Endothelial cell of umbilical vein (primary cell): Measurements from ENCODE around the gene KRTAP9-8. TPM values are rescaled to one million over a fixed set of nuclear protein-coding genes. Genes with fewer than 3 reads are reported as not detected.
"Not testable (repeated sequence)": the region's sequence is repeated elsewhere in the genome, so short reads cannot be mapped to it uniquely, and the experiment has no call there.

Experiments used
- Bru-seq: library from RNA; stranded (reverse); fragments of 400-500 nt; gene quantifications from one replicate; lab custom pipeline; 2021; lab: Mats Ljungman, UMichigan
- BruChase-seq, 2 experiments: library from RNA; stranded (reverse); fragments of 400-500 nt; gene quantifications; one replicate each; lab custom pipeline; 2021; lab: Mats Ljungman, UMichigan
- BruUV-seq: library from RNA; stranded (reverse); fragments of 400-500 nt; replicated peaks from 2 replicates; lab custom pipeline; 2021; lab: Mats Ljungman, UMichigan
- CTCF ChIA-PET: fragments of 300-600, 350-600 bp; sonication (Branson Sonifier 250); formaldehyde crosslinking; loops from one replicate; lab custom pipeline; 2021; ENCODE audit warnings: antibody characterized with exemption, inconsistent platforms; lab: Charles Lee
- POLR2A ChIA-PET: fragments of 300-600, 350-600 bp; sonication (Branson Sonifier 250); formaldehyde crosslinking; loops from one replicate; lab custom pipeline; 2021; ENCODE audit warnings: antibody characterized with exemption, inconsistent platforms; lab: Charles Lee
- DNase-seq: peaks from one replicate; pipeline ENCODE4 v3.0.0-alpha.2; 2011; ENCODE audit warnings: low read depth, low spot score
- FAIRE-seq: peaks from 2 replicates; lab custom pipeline; 2011; peaks lifted over from hg19 to GRCh38; lab: Jason Lieb, UNC
- H2AFZ ChIP-seq: 2 replicates; pipeline ENCODE4 v1.6.0; 2012; ENCODE audit warnings: low read depth, low read length, control low read depth, inconsistent platforms
- H3K27ac ChIP-seq: 2 replicates; pipeline ENCODE4 v1.5.1; 2011; ENCODE audit warnings: low read depth, mild to moderate bottlenecking, control low read depth, low read length, moderate library complexity; ENCODE audit not compliant: insufficient read depth
- H3K27me3 ChIP-seq, 2 experiments: 2 replicates each; pipeline versions ENCODE4 v1.6.0 to v1.6.1; 2011; ENCODE audit warnings: low read length in 2 of 2, mixed read lengths in 1 of 2; ENCODE audit not compliant: control insufficient read depth in 2 of 2, insufficient read depth in 2 of 2
- H3K36me3 ChIP-seq, 2 experiments: 2 replicates in 1 of 2; 3 replicates in 1 of 2; pipeline ENCODE4 v1.5.1; 2011; ENCODE audit warnings: low read length in 2 of 2, mild to moderate bottlenecking in 1 of 2, moderate library complexity in 1 of 2; ENCODE audit not compliant: control insufficient read depth in 2 of 2, insufficient read depth in 2 of 2; ENCODE audit errors: extremely low read depth in 1 of 2
- H3K4me1 ChIP-seq: 3 replicates; pipeline ENCODE4 v1.5.1; 2011; ENCODE audit warnings: mild to moderate bottlenecking, low read length; ENCODE audit not compliant: control insufficient read depth, insufficient read depth; ENCODE audit errors: extremely low read depth
- H3K4me2 ChIP-seq: 2 replicates; pipeline ENCODE4 v1.6.1; 2011; ENCODE audit warnings: low read length, control low read depth, mixed read lengths; ENCODE audit not compliant: insufficient read depth
- H3K4me3 ChIP-seq, 3 experiments: fragments of 200-600 bp in 1 of 3; sonication (generic), shearing (Covaris generic) in 1 of 3; replicated peaks in 1 of 3; 2 replicates each; pipeline ENCODE4 v1.5.1; 2011 to 2016; ENCODE audit warnings: control low read depth in 3 of 3, low read length in 3 of 3, mild to moderate bottlenecking in 2 of 3, inconsistent platforms in 1 of 3, low read depth in 1 of 3, moderate library complexity in 1 of 3; ENCODE audit not compliant: insufficient read depth in 1 of 3
- H3K79me2 ChIP-seq: 2 replicates; pipeline ENCODE4 v1.6.0; 2012; ENCODE audit warnings: low read length, inconsistent platforms; ENCODE audit not compliant: control insufficient read depth, insufficient read depth
- H3K9ac ChIP-seq: replicated peaks from 2 replicates; pipeline ENCODE3; 2011; ENCODE audit warnings: low read length, control low read depth; ENCODE audit not compliant: insufficient read depth; ENCODE audit errors: extremely low read depth
- H3K9me1 ChIP-seq: replicated peaks from 3 replicates; pipeline ENCODE4 v1.6.0; 2011; ENCODE audit warnings: mild to moderate bottlenecking, low read length; ENCODE audit not compliant: control insufficient read depth, insufficient read depth; ENCODE audit errors: extremely low read depth
- H3K9me3 ChIP-seq: replicated peaks from 2 replicates; pipeline ENCODE4 v1.5.1; 2012; ENCODE audit warnings: low read length, inconsistent platforms; ENCODE audit not compliant: control insufficient read depth, insufficient read depth
- H4K20me1 ChIP-seq: replicated peaks from 2 replicates; pipeline ENCODE3; 2011; ENCODE audit warnings: mild to moderate bottlenecking, low read length; ENCODE audit not compliant: control insufficient read depth, insufficient read depth; ENCODE audit errors: extremely low read depth
- dilution Hi-C: fragments of 300-500 bp; cut with MboI; formaldehyde crosslinking; loops from one replicate; pipeline ENCODE4 v1.15.0; 2019; ENCODE audit warnings: low sequenced_read_pairs; ENCODE audit not compliant: extremely low pct_ligation_motif_present
- intact Hi-C: fragments of 100-400 bp; cut with micrococcal nuclease; formaldehyde crosslinking; loops from one replicate; pipeline ENCODE4 v1.10.0; 2022
- long read RNA-seq: library from polyadenylated mRNA; stranded (forward); transcript quantifications from one replicate; pipeline ENCODE4 v2.0.0, GENCODE V29; 2021
- polyA minus RNA-seq, 3 experiments: library from RNA; depleted of rRNA, polyadenylated mRNA; stranded (reverse); fragments of >200 nt; gene quantifications; 1 replicate in 1 of 3; 2 replicates in 2 of 3; pipeline ENCODE4 v1.2.3, GENCODE V29; 2011
- polyA plus RNA-seq, 4 experiments: library from polyadenylated mRNA; depleted of rRNA in 3 of 4; stranded (reverse) in 3 of 4; unstranded in 1 of 4; fragments of >200 nt; gene quantifications; 2 replicates each; pipeline versions ENCODE4 v1.2.1 to v1.2.3, GENCODE V29; 2011 to 2012; ENCODE audit warnings: missing spikeins in 1 of 4
- total RNA-seq: library from RNA; stranded (reverse); gene quantifications from 2 replicates; pipeline ENCODE4 v1.2.3, GENCODE V29; 2021

The KRTAP9-8 gene
- not detected in 2 replicates for total RNA-seq
- not detected in 2 replicates for polyA plus RNA-seq
- not detected in 2 replicates for polyA plus RNA-seq (2011; cell fraction: cytosol; rRNA removed)
- polyA plus RNA-seq (2011; cell fraction: nucleus; rRNA removed) = not detected in 2 replicates
- not detected in 2 replicates for polyA plus RNA-seq (2012)
- not detected in 2 replicates for polyA minus RNA-seq
- polyA minus RNA-seq (2011; cell fraction: cytosol; rRNA and poly(A)+ RNA removed) = not detected
- not detected in 2 replicates for polyA minus RNA-seq (2011; cell fraction: nucleus; rRNA and poly(A)+ RNA removed)
- Bru-seq, nascent RNA = not detected
- BruChase-seq, experiment 1, labeled RNA remaining after a 6-hour chase = not detected
- BruChase-seq, experiment 2, labeled RNA remaining after a 2-hour chase = not detected
- long read RNA-seq = 0 reads

- BruUV-seq, H3K36me3 ChIP-seq, DNase-seq, H3K4me2 ChIP-seq, H3K4me1 ChIP-seq, POLR2A ChIA-PET, H3K9me1 ChIP-seq, H4K20me1 ChIP-seq, H3K27me3 ChIP-seq, H3K79me2 ChIP-seq, H3K4me3 ChIP-seq, H2AFZ ChIP-seq, CTCF ChIA-PET, dilution Hi-C loops, FAIRE-seq, H3K27ac ChIP-seq, intact Hi-C loops, H3K9me3 ChIP-seq, H3K9ac ChIP-seq: not testable (repeated sequence)
Measured at GRCh38 chr17:41237949-41238437, at the start of gene KRTAP9-8. Gene KRTAP9-8 (plus strand): TSS chr17:41237999. CDS start chr17:41238052, 53 bp downstream.

GRCh38 chr17:41189837-41190318 lies 47.9 kb upstream of the KRTAP9-8 start, which contains the start of gene KRTAP9-1:
Gene KRTAP9-1 (plus strand): TSS chr17:41189887. CDS start chr17:41189887, 0 bp downstream.
- H3K9me1 ChIP-seq, FAIRE-seq, H3K79me2 ChIP-seq, H3K9ac ChIP-seq, H3K4me3 ChIP-seq, H3K9me3 ChIP-seq, H2AFZ ChIP-seq, H3K4me1 ChIP-seq, H4K20me1 ChIP-seq, BruUV-seq, CTCF ChIA-PET, H3K4me2 ChIP-seq, H3K36me3 ChIP-seq, POLR2A ChIA-PET, intact Hi-C loops, DNase-seq, H3K27ac ChIP-seq, dilution Hi-C loops, H3K27me3 ChIP-seq: not testable (repeated sequence)
